ENCODE data around the gene RDH5. TPM values are rescaled to one million over a fixed set of nuclear protein-coding genes. Genes with fewer than 3 reads are reported as not detected.
A peak's percentile ranks its signal among the peaks of the same experiment; 100 is the strongest.

RDH5 gene
- total RNA-seq, 1 experiment from 2014 or later = 5.1 TPM

- no peaks in the 10 kb centered on the region for H3K9me3 ChIP-seq (ENCODE audit: low read length)
- H3K79me2 ChIP-seq (ENCODE audit: low read length) = peaks cover 37% of the 10 kb centered on the region
- H2AFZ ChIP-seq (ENCODE audit: low read length) = no peak overlapping the region
- POLR2A ChIA-PET (ENCODE audit: unreplicated experiment) = no interaction called here
- H3K4me1 ChIP-seq (ENCODE audit: insufficient read depth, low read length) = peaks cover 34% of the 10 kb centered on the region
- intact Hi-C loops (cut with micrococcal nuclease) = no loop called here
- ATAC-seq (no peak), DNase-seq (no peak)
- H3K9me2 ChIP-seq (replicated peaks; ENCODE audit: low read length) = no peaks in the 10 kb centered on the region
- no TSS peak for BruUV-seq (replicated peaks)
- peaks cover 27% of the 10 kb centered on the region for H3K36me3 ChIP-seq (ENCODE audit: low read depth, low read length)
- peak overlapping the region; percentile 99 for H3K4me2 ChIP-seq (ENCODE audit: low read length)
- H3K27me3 ChIP-seq (ENCODE audit: low read length) = no peaks in the 10 kb centered on the region
- H4K20me1 ChIP-seq (ENCODE audit: low read length) = peaks cover 8% of the 10 kb centered on the region
- H3K4me3 ChIP-seq (ENCODE audit: low read length) = peak overlapping the region; percentile 88
- peak overlapping the region; percentile 97 for H3K9ac ChIP-seq (ENCODE audit: low read length)
- H3K27ac ChIP-seq (ENCODE audit: low read length) = peak overlapping the region; percentile 98
- H3F3A ChIP-seq (ENCODE audit: low read length, unreplicated experiment) = no peaks in the 10 kb centered on the region
- CTCF ChIA-PET = interaction anchor here (0.6 to 0.9 kb wide), 2 partner anchors 10 to 20 kb away, joined by 3 to 8 read pairs; no protein-coding TSS in a partner anchor
- no peak for TF ChIP-seq EZH2phosphoT487 (IDR thresholded peaks at IDR 0.05; ENCODE audit: borderline replicate concordance, low read length)
- no peak for TF ChIP-seq CTCF (conservative IDR thresholded peaks at IDR 0.05; ENCODE audit: low read depth, low read length)
- no peak for TF ChIP-seq EZH2 (IDR thresholded peaks at IDR 0.05; ENCODE audit: low read length, unreplicated experiment)
Measured at GRCh38 chr12:55726971-55727370, 6.8 kb downstream of the RDH5 start.

- POLR2A ChIA-PET (ENCODE audit: unreplicated experiment) = no interaction called here
- TF ChIP-seq EZH2phosphoT487 (IDR thresholded peaks at IDR 0.05; ENCODE audit: borderline replicate concordance, low read length) (no peak), EZH2 (IDR thresholded peaks at IDR 0.05; ENCODE audit: low read length, unreplicated experiment) (no peak), CTCF (conservative IDR thresholded peaks at IDR 0.05; ENCODE audit: low read depth, low read length) (no peak)
- Histone ChIP-seq H2AFZ (ENCODE audit: low read length) (peak overlapping the region; percentile 22; the same call in 1 of the 2 replicates), H3F3A (ENCODE audit: low read length, unreplicated experiment) (no peaks in the 10 kb centered on the region), H3K9ac (ENCODE audit: low read length) (peak overlapping the region; percentile 97), H3K9me2 (replicated peaks; ENCODE audit: low read length) (no peaks in the 10 kb centered on the region), H3K79me2 (ENCODE audit: low read length) (peaks cover 37% of the 10 kb centered on the region), H3K4me3 (ENCODE audit: low read length) (peak overlapping the region; percentile 88), H3K9me3 (ENCODE audit: low read length) (no peaks in the 10 kb centered on the region), H3K36me3 (ENCODE audit: low read depth, low read length) (peaks cover 27% of the 10 kb centered on the region), H3K27me3 (ENCODE audit: low read length) (no peaks in the 10 kb centered on the region), H3K4me2 (ENCODE audit: low read length) (peak overlapping the region; percentile 99), H4K20me1 (ENCODE audit: low read length) (peaks cover 8% of the 10 kb centered on the region), H3K27ac (ENCODE audit: low read length) (peak overlapping the region; percentile 98), H3K4me1 (ENCODE audit: insufficient read depth, low read length) (peaks cover 31% of the 10 kb centered on the region)
- BruUV-seq (replicated peaks) = TSS peak; percentile 35
- peak; percentile 73 for DNase-seq
- ATAC-seq = peak; percentile 44
- CTCF ChIA-PET = interaction anchor here (0.9 kb wide), 1 partner anchor 9 kb away, joined by 3 read pairs; no protein-coding TSS in a partner anchor
- intact Hi-C loops (cut with micrococcal nuclease) = no loop called here
Measured at GRCh38 chr12:55727643-55728185, 7.5 kb downstream of the RDH5 start.

All from PC-3 (cell line).